ENCODE measurements around the gene ZBTB7C. TPM values are rescaled to one million over a fixed set of nuclear protein-coding genes. Genes with fewer than 3 reads are reported as not detected.

The ZBTB7C gene
- total and polyA plus RNA-seq, 2 of the 8 experiments (the other 6 are each of a cell fraction or from before 2014, with no cell fraction given): 0.15 to 0.45 TPM

DNA sequence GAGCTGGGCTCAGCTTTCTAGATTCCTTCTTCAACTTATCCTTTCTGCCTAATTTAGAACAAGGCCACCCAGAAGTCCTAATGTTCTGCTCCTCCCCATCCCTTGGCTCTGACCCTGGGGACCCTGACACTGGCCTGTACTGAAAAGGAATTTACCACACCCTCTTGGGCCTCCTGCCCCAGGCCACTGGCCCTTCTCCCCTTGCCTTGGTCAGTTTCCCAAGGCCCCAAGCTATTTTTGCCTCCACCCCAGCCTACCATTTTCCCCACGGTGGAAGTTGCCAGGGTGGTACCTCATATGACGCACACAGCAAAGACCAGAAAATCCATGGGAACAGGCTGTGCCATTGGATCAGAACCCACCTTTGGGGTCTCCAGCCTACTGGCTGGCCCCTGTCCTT is 72.1 kb downstream of the ZBTB7C start:
- whole genome bisulfite sequencing, 2 experiments (ENCODE audit: extremely low coverage in 1 of 2, insufficient coverage in 1 of 2, insufficient read length in 1 of 2, insufficient replicate concordance in 2 of 2, low coverage in 1 of 2, low lambda C conversion rate in 2 of 2, missing lambda C conversion rate in 1 of 2): 97% methylated on average over 2 of the region's 2 CpGs; no CpG with 5 or more reads in 1 of the 2 experiments

More for the DNA sequence above, 72.1 kb downstream of the ZBTB7C start:
- H2BK12ac ChIP-seq (ENCODE audit: low read depth, low read length): no peak overlapping the region
- H3K23me2 ChIP-seq (ENCODE audit: low read depth, low read length): no peaks in the 10 kb centered on the region
- H3K4me3 ChIP-seq (ENCODE audit: extremely low read depth in 1 of 4, insufficient read depth in 2 of 4, low read depth in 3 of 4, low read length in 4 of 4): no peak overlapping the region
- H3K36me3 ChIP-seq (ENCODE audit: control insufficient read depth in 2 of 4, insufficient read depth in 4 of 4, low read length in 3 of 4): no peaks in the 10 kb centered on the region
- FAIRE-seq: no peak
- DNase-seq (ENCODE audit: low read depth in 1 of 2, low spot score in 2 of 2): no peak
- ChIA-PET POLR2A (ENCODE audit: partially characterized antibody) (interaction anchor here (1.4 kb wide), 1 partner anchor 19 kb away, joined by 3 read pairs; no protein-coding TSS in a partner anchor), CTCF (ENCODE audit: partially characterized antibody) (interaction anchor here (0.9 to 1.8 kb wide), 6 partner anchors 12 to 110 kb away, joined by 3 to 6 read pairs (median 3); no protein-coding TSS in a partner anchor)
- H2AK5ac ChIP-seq (ENCODE audit: low read depth, low read length): no peak overlapping the region
- H3K4me1 ChIP-seq (replicated peaks in 1 of 4; ENCODE audit: control insufficient read depth in 3 of 4, insufficient read depth in 4 of 4, low read length in 3 of 4): peaks cover 0 to 6% (median 2%) of the 10 kb centered on the region in 4 experiments; a peak in 6 of 7 replicates
- H2BK15ac ChIP-seq (ENCODE audit: low read length): no peak overlapping the region
- no peak overlapping the region for H3K4me2 ChIP-seq (ENCODE audit: insufficient read depth in 1 of 2, low read depth in 2 of 2, low read length in 2 of 2)
- H2BK5ac ChIP-seq (ENCODE audit: low read depth, low read length): no peak overlapping the region
- H3K14ac ChIP-seq (ENCODE audit: insufficient read length): no peak overlapping the region
- no peak overlapping the region for H3K9ac ChIP-seq (replicated peaks in 1 of 4; ENCODE audit: extremely low read depth in 1 of 4, low read depth in 3 of 4, low read length in 3 of 4)
- no peak overlapping the region for H3K56ac ChIP-seq (replicated peaks; ENCODE audit: insufficient read length, low read depth, low read length)
- no peak overlapping the region for H2BK20ac ChIP-seq (ENCODE audit: low read length)
- H3K23ac ChIP-seq (ENCODE audit: insufficient read length): no peak overlapping the region
- H3K79me2 ChIP-seq (ENCODE audit: control insufficient read depth in 1 of 2, insufficient read depth in 2 of 2, low read length in 2 of 2): no peaks in the 10 kb centered on the region
- no peak for TF ChIP-seq RXRA (IDR thresholded peaks at IDR 0.05; ENCODE audit: insufficient read depth, low read depth, low read length)
- no peak for TF ChIP-seq EGR1 (IDR thresholded peaks at IDR 0.05; ENCODE audit: borderline replicate concordance, low read depth, low read length)
- no peaks in the 10 kb centered on the region for H3K79me1 ChIP-seq (ENCODE audit: low read depth, low read length)
- H3K9me3 ChIP-seq (ENCODE audit: insufficient read depth in 2 of 2, low read depth in 1 of 2, low read length in 1 of 2): no peaks in the 10 kb centered on the region
- H4K91ac ChIP-seq (replicated peaks; ENCODE audit: insufficient read length, low read length): no peak overlapping the region
- H4K8ac ChIP-seq (ENCODE audit: extremely low read depth, insufficient read depth, low read length): no peak overlapping the region
- no peak overlapping the region for H3K18ac ChIP-seq (ENCODE audit: extremely low read depth, low read length)
- H3K4ac ChIP-seq (replicated peaks; ENCODE audit: insufficient read length, low read depth, low read length): no peak overlapping the region
- H3K27me3 ChIP-seq (replicated peaks in 1 of 4; ENCODE audit: control insufficient read depth in 3 of 4, extremely low read depth in 1 of 4, insufficient read depth in 3 of 4, low read length in 3 of 4): no peaks in the 10 kb centered on the region; a peak in 1 of 7 replicates
- H2AFZ ChIP-seq (ENCODE audit: low read length): no peak overlapping the region
- H4K5ac ChIP-seq (ENCODE audit: insufficient read length, low read depth, low read length): no peak overlapping the region
- H4K20me1 ChIP-seq (replicated peaks in 1 of 2; ENCODE audit: control insufficient read depth in 1 of 2, insufficient read depth in 2 of 2, low read length in 2 of 2): no peaks in the 10 kb centered on the region
- H2BK120ac ChIP-seq (replicated peaks; ENCODE audit: low read depth, low read length): no peak overlapping the region
- H3K27ac ChIP-seq (ENCODE audit: low read depth, low read length): no peak overlapping the region
